Left cardiac atrium (tissue), 4 donors: Measurements from ENCODE around the gene PPP1R12C. TPM values are rescaled to one million over a fixed set of nuclear protein-coding genes. Genes with fewer than 3 reads are reported as not detected.
A peak's percentile ranks its signal among the peaks of the same experiment; 100 is the strongest.

ENCODE experiments used
- ATAC-seq, 2 donors: fragments of 200-7000 bp; cut with Tn5 transposase; one replicate each; pipeline ENCODE4 v1.9.1; 2020; ENCODE audit warnings: mild to moderate bottlenecking in 2 of 2, moderate library complexity in 2 of 2
- DNase-seq: peaks from one replicate; pipeline ENCODE4 v3.0.0-alpha.2; 2020
- intact Hi-C, 2 donors: fragments of 100-400 bp; cut with DNase I; formaldehyde crosslinking; loops; one replicate each; pipeline versions ENCODE4 v1.14.1 to v1.15.1; 2022 to 2023
- total RNA-seq, 2 donors: library from RNA; stranded (reverse); fragmentation: NEBNext Ultra II Directional; extraction: Animal tissue kit (Norgen Biotek cat#: 25700); gene quantifications; one replicate each; pipeline ENCODE4 v1.2.1, GENCODE V29; 2021
- donor health status: DM: no; HTN: yes; CAD: no.
- donor health status: DM: no; HTN: yes; CAD: no; lungs with severe emphysema.
- donor health status: DM: yes; HTN: yes; CAD: no.
- donor health status: Dilated cardiomyopathy.

Gene PPP1R12C
- total RNA-seq, 2 donors from 2014 or later = 117 to 193 TPM

- DNase-seq = no peak
- no peak for ATAC-seq
- intact Hi-C loops = loop anchor here in 1 of 2 donors (10.0 kb wide), 1 partner anchor 267 kb away; no protein-coding TSS in a partner anchor
Observed at GRCh38 chr19:55147545-55148251, 30.3 kb upstream of the PPP1R12C start.

- ATAC-seq (peak in 1 of 2 donors; percentile 56), DNase-seq (no peak)
- intact Hi-C loops = loop anchor here in 1 of 2 donors (10.0 kb wide), 1 partner anchor 268 kb away; no protein-coding TSS in a partner anchor
Observed at GRCh38 chr19:55146705-55147273, 29.4 kb upstream of the PPP1R12C start.

GRCh38 chr19:55146078-55146704 lies 28.8 kb upstream of the PPP1R12C start:
- intact Hi-C loops = loop anchor here in 1 of 2 donors (10.0 kb wide), 1 partner anchor 269 kb away; no protein-coding TSS in a partner anchor
- ATAC-seq (peak in 1 of 2 donors; percentile 10), DNase-seq (no peak)

- intact Hi-C loops = loop anchor here in 1 of 2 donors (10.0 kb wide), 1 partner anchor 270 kb away; no protein-coding TSS in a partner anchor
- ATAC-seq = no peak
- DNase-seq = no peak
Observed at GRCh38 chr19:55145232-55145631, 27.8 kb upstream of the PPP1R12C start.

GRCh38 chr19:55141696-55142095 lies 24.3 kb upstream of the PPP1R12C start:
- ATAC-seq (no peak), DNase-seq (no peak)
- intact Hi-C loops = loop anchor here (2.0 to 10.0 kb wide), 2 partner anchors 273 to 277 kb away; no protein-coding TSS in a partner anchor

GRCh38 chr19:55137915-55138314 lies 20.5 kb upstream of the PPP1R12C start:
- no peak for DNase-seq

GRCh38 chr19:55136399-55137102 lies 19.1 kb upstream of the PPP1R12C start:
- no peak for ATAC-seq
- no peak for DNase-seq
- intact Hi-C loops = no loop called here

More at GRCh38 chr19:55137915-55138314, 20.5 kb upstream of the PPP1R12C start:
- no peak for ATAC-seq
- intact Hi-C loops = no loop called here

- ATAC-seq = no peak
- intact Hi-C loops = no loop called here
- no peak for DNase-seq
Observed at GRCh38 chr19:55134736-55135135, 17.3 kb upstream of the PPP1R12C start.

- intact Hi-C loops = no loop called here
- DNase-seq (no peak), ATAC-seq (no peak)
Observed at GRCh38 chr19:55133639-55134444, 16.4 kb upstream of the PPP1R12C start.

- intact Hi-C loops = no loop called here
- no peak for DNase-seq
- ATAC-seq = no peak
Observed at GRCh38 chr19:55132453-55133129, 15.2 kb upstream of the PPP1R12C start.

- no peak for DNase-seq
- ATAC-seq = no peak
- intact Hi-C loops = no loop called here
Observed at GRCh38 chr19:55131421-55131820, 14.0 kb upstream of the PPP1R12C start.

GRCh38 chr19:55119053-55119452 lies 1.6 kb upstream of the PPP1R12C start:
- no peak for ATAC-seq
- DNase-seq = no peak
- intact Hi-C loops = no loop called here

- intact Hi-C loops = no loop called here
- ATAC-seq (peak; percentile 40 to 41), DNase-seq (peak; percentile 73)
Observed at GRCh38 chr19:55118401-55118991, 1.1 kb upstream of the PPP1R12C start.

GRCh38 chr19:55117663-55118391 lies 390 bp upstream of the PPP1R12C start:
- ATAC-seq (peak; percentile 89 to 94), DNase-seq (peak; percentile 100)
- intact Hi-C loops = no loop called here

GRCh38 chr19:55116232-55116858 lies 1.1 kb downstream of the PPP1R12C start:
- intact Hi-C loops = no loop called here
- peak; percentile 24 to 55 for ATAC-seq
- DNase-seq = peak; percentile 81

- ATAC-seq (no peak), DNase-seq (no peak)
- intact Hi-C loops = no loop called here
Observed at GRCh38 chr19:55115446-55116065, 1.9 kb downstream of the PPP1R12C start.
